Lower leg skin (tissue), 4 donors: ENCODE results near the gene P2RY8. TPM values are rescaled to one million over a fixed set of nuclear protein-coding genes. Genes with fewer than 3 reads are reported as not detected.

Experiments
- DNase-seq, 2 donors: peaks; one replicate each; pipeline ENCODE4 v3.0.0-alpha.2; 2019; ENCODE audit warnings: low spot score in 2 of 2
- H3K4me3 ChIP-seq: fragments of 200-600 bp; sonication (generic); 2 replicates; pipeline ENCODE4 v1.5.1; 2017; ENCODE audit warnings: mild to moderate bottlenecking, low read depth; ENCODE audit not compliant: poor library complexity, severe bottlenecking
- POLR2A ChIP-seq, 2 donors: fragments of 450-650 bp; IDR thresholded peaks; one replicate each; pipeline ENCODE4 v1.6.1; 2016 to 2017; ENCODE audit warnings: antibody characterized with exemption in 2 of 2, mild to moderate bottlenecking in 1 of 2, moderate library complexity in 1 of 2
- WGBS, 2 donors: methylation state at CpG; one replicate each; pipeline ENCODE4 v1.1.5; 2018; 5-methylcytosine and 5-hydroxymethylcytosine counted together
- intact Hi-C: fragments of 100-400 bp; cut with DNase I; formaldehyde crosslinking; loops from one replicate; pipeline ENCODE4 v1.15.0; 2023; ENCODE audit warnings: low total_unique reads
- total RNA-seq, 4 donors: library from RNA; depleted of rRNA; stranded (reverse); fragments of >200 nt; gene quantifications; one replicate each; pipeline ENCODE4 v1.1.0, GENCODE V29; 2016
- TF ChIP-seq, protein P1 (sequence below), 3 donors: fragments of 450-650 bp; IDR thresholded peaks; one replicate each; pipeline ENCODE4 v1.5.1; 2016; ENCODE audit warnings: antibody characterized with exemption in 3 of 3, mild to moderate bottlenecking in 3 of 3, moderate library complexity in 2 of 3

The P2RY8 gene
- total RNA-seq, 4 donors from 2014 or later, result 0.08 to 0.81 (median 0.48) TPM

- TF ChIP-seq, protein P1, sequence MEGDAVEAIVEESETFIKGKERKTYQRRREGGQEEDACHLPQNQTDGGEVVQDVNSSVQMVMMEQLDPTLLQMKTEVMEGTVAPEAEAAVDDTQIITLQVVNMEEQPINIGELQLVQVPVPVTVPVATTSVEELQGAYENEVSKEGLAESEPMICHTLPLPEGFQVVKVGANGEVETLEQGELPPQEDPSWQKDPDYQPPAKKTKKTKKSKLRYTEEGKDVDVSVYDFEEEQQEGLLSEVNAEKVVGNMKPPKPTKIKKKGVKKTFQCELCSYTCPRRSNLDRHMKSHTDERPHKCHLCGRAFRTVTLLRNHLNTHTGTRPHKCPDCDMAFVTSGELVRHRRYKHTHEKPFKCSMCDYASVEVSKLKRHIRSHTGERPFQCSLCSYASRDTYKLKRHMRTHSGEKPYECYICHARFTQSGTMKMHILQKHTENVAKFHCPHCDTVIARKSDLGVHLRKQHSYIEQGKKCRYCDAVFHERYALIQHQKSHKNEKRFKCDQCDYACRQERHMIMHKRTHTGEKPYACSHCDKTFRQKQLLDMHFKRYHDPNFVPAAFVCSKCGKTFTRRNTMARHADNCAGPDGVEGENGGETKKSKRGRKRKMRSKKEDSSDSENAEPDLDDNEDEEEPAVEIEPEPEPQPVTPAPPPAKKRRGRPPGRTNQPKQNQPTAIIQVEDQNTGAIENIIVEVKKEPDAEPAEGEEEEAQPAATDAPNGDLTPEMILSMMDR (IDR thresholded peaks at IDR 0.05), result no peak
- no peak for TF ChIP-seq POLR2A (IDR thresholded peaks at IDR 0.05)
Observed at GRCh38 chrX:1529328-1529727, 7.7 kb downstream of the P2RY8 start.

GRCh38 chrX:1528884-1529203 is 8.1 kb downstream of the P2RY8 start:
- no peak overlapping the region for H3K4me3 ChIP-seq
- 75 to 77% methylated on average over 5 of the region's 5 CpGs for WGBS, 2 donors
- peak in 1 of 2 donors; percentile 31 for DNase-seq
- no peak for TF ChIP-seq POLR2A (IDR thresholded peaks at IDR 0.05)
- TF ChIP-seq, protein P1 (IDR thresholded peaks at IDR 0.05), result no peak
- intact Hi-C loops, result no loop called here

More at GRCh38 chrX:1529328-1529727, 7.7 kb downstream of the P2RY8 start:
- intact Hi-C loops, result no loop called here
- WGBS, 2 donors, result 56 to 63% methylated on average over 2 of the region's 2 CpGs
- DNase-seq, result peak in 1 of 2 donors; percentile 64
- no peak overlapping the region for H3K4me3 ChIP-seq

- 76 to 77% methylated on average over 9 of the region's 9 CpGs for WGBS, 2 donors
Observed at GRCh38 chrX:1528186-1528883, 8.7 kb downstream of the P2RY8 start.

GRCh38 chrX:1527457-1527856 is 9.5 kb downstream of the P2RY8 start:
- H3K4me3 ChIP-seq, result no peak overlapping the region
- intact Hi-C loops, result no loop called here
- WGBS, 2 donors, result 64 to 88% methylated on average over 1 of the region's 1 CpG
- TF ChIP-seq, protein P1 (IDR thresholded peaks at IDR 0.05), result no peak
- no peak for TF ChIP-seq POLR2A (IDR thresholded peaks at IDR 0.05)
- no peak for DNase-seq

More at GRCh38 chrX:1528186-1528883, 8.7 kb downstream of the P2RY8 start:
- intact Hi-C loops, result no loop called here
- no peak overlapping the region for H3K4me3 ChIP-seq
- TF ChIP-seq POLR2A (IDR thresholded peaks at IDR 0.05), result no peak
- TF ChIP-seq, protein P1 (IDR thresholded peaks at IDR 0.05), result no peak
- DNase-seq, result peak in 1 of 2 donors; percentile 28

- no peak for DNase-seq
- H3K4me3 ChIP-seq, result no peak overlapping the region
- intact Hi-C loops, result no loop called here
- TF ChIP-seq POLR2A (IDR thresholded peaks at IDR 0.05), result no peak
- TF ChIP-seq, protein P1 (IDR thresholded peaks at IDR 0.05), result no peak
- WGBS, 2 donors, result 85 to 89% methylated on average over 4 of the region's 4 CpGs
Observed at GRCh38 chrX:1526565-1526964, 10.4 kb downstream of the P2RY8 start.
